ENCODE results near the gene ARSA.

ARSA gene

GRCh38 chr22:50674606-50675552 lies 46.9 kb upstream of the ARSA start (continued):
- TF ChIP-seq, protein P1, sequence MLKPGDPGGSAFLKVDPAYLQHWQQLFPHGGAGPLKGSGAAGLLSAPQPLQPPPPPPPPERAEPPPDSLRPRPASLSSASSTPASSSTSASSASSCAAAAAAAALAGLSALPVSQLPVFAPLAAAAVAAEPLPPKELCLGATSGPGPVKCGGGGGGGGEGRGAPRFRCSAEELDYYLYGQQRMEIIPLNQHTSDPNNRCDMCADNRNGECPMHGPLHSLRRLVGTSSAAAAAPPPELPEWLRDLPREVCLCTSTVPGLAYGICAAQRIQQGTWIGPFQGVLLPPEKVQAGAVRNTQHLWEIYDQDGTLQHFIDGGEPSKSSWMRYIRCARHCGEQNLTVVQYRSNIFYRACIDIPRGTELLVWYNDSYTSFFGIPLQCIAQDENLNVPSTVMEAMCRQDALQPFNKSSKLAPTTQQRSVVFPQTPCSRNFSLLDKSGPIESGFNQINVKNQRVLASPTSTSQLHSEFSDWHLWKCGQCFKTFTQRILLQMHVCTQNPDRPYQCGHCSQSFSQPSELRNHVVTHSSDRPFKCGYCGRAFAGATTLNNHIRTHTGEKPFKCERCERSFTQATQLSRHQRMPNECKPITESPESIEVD (tag by site-specific recombination; IDR thresholded peaks at IDR 0.05): no peak
- TF ChIP-seq ZNF670 (tag by site-specific recombination; IDR thresholded peaks at IDR 0.05; ENCODE audit: low read depth) (no peak), ZNF302 (tag by site-specific recombination; IDR thresholded peaks at IDR 0.05; ENCODE audit: low read depth) (no peak), REPIN1 (tag by site-specific recombination; IDR thresholded peaks at IDR 0.05; ENCODE audit: low read depth) (no peak), ZNF791 (tag by site-specific recombination; IDR thresholded peaks at IDR 0.05) (no peak), GFI1B (tag by site-specific recombination; IDR thresholded peaks at IDR 0.05) (no peak), ZNF138 (tag by site-specific recombination; IDR thresholded peaks at IDR 0.05; ENCODE audit: borderline replicate concordance) (no peak), ZNF830 (tag by site-specific recombination; IDR thresholded peaks at IDR 0.05; ENCODE audit: low read depth) (no peak), ZNF629 (tag by site-specific recombination; IDR thresholded peaks at IDR 0.05) (no peak), ZNF121 (tag by site-specific recombination; IDR thresholded peaks at IDR 0.05) (no peak), ZNF621 (tag by site-specific recombination; IDR thresholded peaks at IDR 0.05) (no peak), ZNF112 (tag by site-specific recombination; IDR thresholded peaks at IDR 0.05) (no peak), ZNF596 (tag by site-specific recombination; IDR thresholded peaks at IDR 0.05) (no peak), ZNF266 (tag by site-specific recombination; IDR thresholded peaks at IDR 0.05; ENCODE audit: low read depth) (no peak), IKZF3 (tag by site-specific recombination; IDR thresholded peaks at IDR 0.05) (peak; percentile 36; the same call in 1 of the 2 replicates), ZNF473 (tag by site-specific recombination; IDR thresholded peaks at IDR 0.05) (no peak), ZNF623 (tag by site-specific recombination; IDR thresholded peaks at IDR 0.05) (no peak), ZNF140 (tag by site-specific recombination; IDR thresholded peaks at IDR 0.05) (no peak), ZNF341 (tag by site-specific recombination; IDR thresholded peaks at IDR 0.05; ENCODE audit: low read depth) (peak; percentile 88), HIC1 (tag by site-specific recombination; IDR thresholded peaks at IDR 0.05) (no peak), ZBTB20 (tag by site-specific recombination; IDR thresholded peaks at IDR 0.05) (peak; percentile 97), ZNF692 (tag by site-specific recombination; IDR thresholded peaks at IDR 0.05) (peak; percentile 12; the same call in 1 of the 2 replicates), ZNF785 (tag by site-specific recombination; IDR thresholded peaks at IDR 0.05) (no peak)
- TF ChIP-seq, protein P2, sequence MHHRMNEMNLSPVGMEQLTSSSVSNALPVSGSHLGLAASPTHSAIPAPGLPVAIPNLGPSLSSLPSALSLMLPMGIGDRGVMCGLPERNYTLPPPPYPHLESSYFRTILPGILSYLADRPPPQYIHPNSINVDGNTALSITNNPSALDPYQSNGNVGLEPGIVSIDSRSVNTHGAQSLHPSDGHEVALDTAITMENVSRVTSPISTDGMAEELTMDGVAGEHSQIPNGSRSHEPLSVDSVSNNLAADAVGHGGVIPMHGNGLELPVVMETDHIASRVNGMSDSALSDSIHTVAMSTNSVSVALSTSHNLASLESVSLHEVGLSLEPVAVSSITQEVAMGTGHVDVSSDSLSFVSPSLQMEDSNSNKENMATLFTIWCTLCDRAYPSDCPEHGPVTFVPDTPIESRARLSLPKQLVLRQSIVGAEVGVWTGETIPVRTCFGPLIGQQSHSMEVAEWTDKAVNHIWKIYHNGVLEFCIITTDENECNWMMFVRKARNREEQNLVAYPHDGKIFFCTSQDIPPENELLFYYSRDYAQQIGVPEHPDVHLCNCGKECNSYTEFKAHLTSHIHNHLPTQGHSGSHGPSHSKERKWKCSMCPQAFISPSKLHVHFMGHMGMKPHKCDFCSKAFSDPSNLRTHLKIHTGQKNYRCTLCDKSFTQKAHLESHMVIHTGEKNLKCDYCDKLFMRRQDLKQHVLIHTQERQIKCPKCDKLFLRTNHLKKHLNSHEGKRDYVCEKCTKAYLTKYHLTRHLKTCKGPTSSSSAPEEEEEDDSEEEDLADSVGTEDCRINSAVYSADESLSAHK (tag by site-specific recombination; IDR thresholded peaks at IDR 0.05): no peak
- TF ChIP-seq, protein P3, sequence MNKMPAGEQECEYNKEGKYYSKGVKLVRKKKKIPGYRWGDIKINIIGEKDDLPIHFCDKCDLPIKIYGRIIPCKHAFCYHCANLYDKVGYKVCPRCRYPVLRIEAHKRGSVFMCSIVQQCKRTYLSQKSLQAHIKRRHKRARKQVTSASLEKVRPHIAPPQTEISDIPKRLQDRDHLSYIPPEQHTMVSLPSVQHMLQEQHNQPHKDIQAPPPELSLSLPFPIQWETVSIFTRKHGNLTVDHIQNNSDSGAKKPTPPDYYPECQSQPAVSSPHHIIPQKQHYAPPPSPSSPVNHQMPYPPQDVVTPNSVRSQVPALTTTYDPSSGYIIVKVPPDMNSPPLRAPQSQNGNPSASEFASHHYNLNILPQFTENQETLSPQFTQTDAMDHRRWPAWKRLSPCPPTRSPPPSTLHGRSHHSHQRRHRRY (tag by site-specific recombination; IDR thresholded peaks at IDR 0.05): 0 out of 2 replicates have a peak, but pooled peaks have one; percentile 86
- TF ChIP-seq, protein P4, sequence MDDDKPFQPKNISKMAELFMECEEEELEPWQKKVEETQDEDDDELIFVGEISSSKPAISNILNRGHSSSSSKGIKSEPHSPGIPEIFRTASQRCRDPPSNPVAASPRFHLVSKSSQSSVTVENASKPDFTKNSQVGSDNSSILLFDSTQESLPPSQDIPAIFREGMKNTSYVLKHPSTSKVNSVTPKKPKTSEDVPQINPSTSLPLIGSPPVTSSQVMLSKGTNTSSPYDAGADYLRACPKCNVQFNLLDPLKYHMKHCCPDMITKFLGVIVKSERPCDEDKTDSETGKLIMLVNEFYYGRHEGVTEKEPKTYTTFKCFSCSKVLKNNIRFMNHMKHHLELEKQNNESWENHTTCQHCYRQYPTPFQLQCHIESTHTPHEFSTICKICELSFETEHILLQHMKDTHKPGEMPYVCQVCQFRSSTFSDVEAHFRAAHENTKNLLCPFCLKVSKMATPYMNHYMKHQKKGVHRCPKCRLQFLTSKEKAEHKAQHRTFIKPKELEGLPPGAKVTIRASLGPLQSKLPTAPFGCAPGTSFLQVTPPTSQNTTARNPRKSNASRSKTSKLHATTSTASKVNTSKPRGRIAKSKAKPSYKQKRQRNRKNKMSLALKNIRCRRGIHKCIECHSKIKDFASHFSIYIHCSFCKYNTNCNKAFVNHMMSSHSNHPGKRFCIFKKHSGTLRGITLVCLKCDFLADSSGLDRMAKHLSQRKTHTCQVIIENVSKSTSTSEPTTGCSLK (tag by site-specific recombination; IDR thresholded peaks at IDR 0.05): no peak
